Neutrophil (primary cell): ENCODE measurements around the gene ARHGEF40.

Source experiments
- H3K27ac ChIP-seq: fragments of 200-600 bp; sonication (generic); 2 replicates; pipeline ENCODE4 v1.5.1; 2016; ENCODE audit warnings: mild to moderate bottlenecking, moderate library complexity
- H3K27me3 ChIP-seq: fragments of 200-600 bp; sonication (generic); 2 replicates; pipeline ENCODE4 v1.6.0; 2016; ENCODE audit warnings: mild to moderate bottlenecking
- H3K36me3 ChIP-seq: fragments of 200-600 bp; sonication (generic); 2 replicates; pipeline ENCODE4 v1.5.1; 2017
- H3K4me1 ChIP-seq, 2 experiments: fragments of 200-600 bp in 1 of 2; sonication (generic) in 1 of 2; 1 replicate in 1 of 2; 2 replicates in 1 of 2; pipeline versions ENCODE4 v1.5.1 to v1.6.1; 2013 to 2016; ENCODE audit warnings: low read depth in 1 of 2, low read length in 1 of 2, mild to moderate bottlenecking in 1 of 2, moderate library complexity in 1 of 2; ENCODE audit not compliant: control insufficient read depth in 1 of 2, insufficient read depth in 1 of 2
- H3K4me3 ChIP-seq, 2 experiments: fragments of 200-600 bp in 1 of 2; sonication (generic) in 1 of 2; 1 replicate in 1 of 2; 2 replicates in 1 of 2; pipeline ENCODE4 v1.5.1; 2013 to 2016; ENCODE audit warnings: low read depth in 1 of 2, low read length in 1 of 2, mild to moderate bottlenecking in 1 of 2, moderate library complexity in 1 of 2
- H3K9me3 ChIP-seq: fragments of 200-600 bp; sonication (generic); 2 replicates; pipeline ENCODE4 v1.5.1; 2016
- TF ChIP-seq, protein P1 (sequence below): fragments of 200-600 bp; sonication (generic); IDR thresholded peaks from 2 replicates; pipeline ENCODE4 v1.5.1; 2016; ENCODE audit warnings: antibody characterized with exemption

ARHGEF40 gene

DNA sequence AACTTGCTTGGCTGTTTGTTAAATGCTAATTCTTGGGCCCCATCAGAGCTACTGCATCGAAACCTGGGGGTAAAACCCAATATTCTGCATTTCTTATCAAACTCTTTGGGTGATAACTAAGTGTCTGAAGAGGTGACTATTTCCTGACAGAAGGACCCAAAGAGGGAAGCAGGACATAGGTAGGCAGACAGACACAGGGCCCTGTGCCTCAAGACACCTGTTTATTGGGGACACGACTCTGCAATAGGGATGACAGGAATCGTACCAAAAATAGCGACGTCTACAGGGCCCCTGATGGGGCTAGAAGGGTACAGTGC lies 19.7 kb downstream of the ARHGEF40 start:
- no peaks in the 10 kb centered on the region for H3K9me3 ChIP-seq
- TF ChIP-seq, protein P1, sequence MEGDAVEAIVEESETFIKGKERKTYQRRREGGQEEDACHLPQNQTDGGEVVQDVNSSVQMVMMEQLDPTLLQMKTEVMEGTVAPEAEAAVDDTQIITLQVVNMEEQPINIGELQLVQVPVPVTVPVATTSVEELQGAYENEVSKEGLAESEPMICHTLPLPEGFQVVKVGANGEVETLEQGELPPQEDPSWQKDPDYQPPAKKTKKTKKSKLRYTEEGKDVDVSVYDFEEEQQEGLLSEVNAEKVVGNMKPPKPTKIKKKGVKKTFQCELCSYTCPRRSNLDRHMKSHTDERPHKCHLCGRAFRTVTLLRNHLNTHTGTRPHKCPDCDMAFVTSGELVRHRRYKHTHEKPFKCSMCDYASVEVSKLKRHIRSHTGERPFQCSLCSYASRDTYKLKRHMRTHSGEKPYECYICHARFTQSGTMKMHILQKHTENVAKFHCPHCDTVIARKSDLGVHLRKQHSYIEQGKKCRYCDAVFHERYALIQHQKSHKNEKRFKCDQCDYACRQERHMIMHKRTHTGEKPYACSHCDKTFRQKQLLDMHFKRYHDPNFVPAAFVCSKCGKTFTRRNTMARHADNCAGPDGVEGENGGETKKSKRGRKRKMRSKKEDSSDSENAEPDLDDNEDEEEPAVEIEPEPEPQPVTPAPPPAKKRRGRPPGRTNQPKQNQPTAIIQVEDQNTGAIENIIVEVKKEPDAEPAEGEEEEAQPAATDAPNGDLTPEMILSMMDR = no peak
- H3K27ac ChIP-seq = peak overlapping the region; percentile 97
- H3K36me3 ChIP-seq = peaks cover 40% of the 10 kb centered on the region
- H3K4me3 ChIP-seq = no peak overlapping the region
- peaks cover 40 to 54% of the 10 kb centered on the region in 2 experiments for H3K4me1 ChIP-seq
- peaks cover 7% of the 10 kb centered on the region for H3K27me3 ChIP-seq

DNA sequence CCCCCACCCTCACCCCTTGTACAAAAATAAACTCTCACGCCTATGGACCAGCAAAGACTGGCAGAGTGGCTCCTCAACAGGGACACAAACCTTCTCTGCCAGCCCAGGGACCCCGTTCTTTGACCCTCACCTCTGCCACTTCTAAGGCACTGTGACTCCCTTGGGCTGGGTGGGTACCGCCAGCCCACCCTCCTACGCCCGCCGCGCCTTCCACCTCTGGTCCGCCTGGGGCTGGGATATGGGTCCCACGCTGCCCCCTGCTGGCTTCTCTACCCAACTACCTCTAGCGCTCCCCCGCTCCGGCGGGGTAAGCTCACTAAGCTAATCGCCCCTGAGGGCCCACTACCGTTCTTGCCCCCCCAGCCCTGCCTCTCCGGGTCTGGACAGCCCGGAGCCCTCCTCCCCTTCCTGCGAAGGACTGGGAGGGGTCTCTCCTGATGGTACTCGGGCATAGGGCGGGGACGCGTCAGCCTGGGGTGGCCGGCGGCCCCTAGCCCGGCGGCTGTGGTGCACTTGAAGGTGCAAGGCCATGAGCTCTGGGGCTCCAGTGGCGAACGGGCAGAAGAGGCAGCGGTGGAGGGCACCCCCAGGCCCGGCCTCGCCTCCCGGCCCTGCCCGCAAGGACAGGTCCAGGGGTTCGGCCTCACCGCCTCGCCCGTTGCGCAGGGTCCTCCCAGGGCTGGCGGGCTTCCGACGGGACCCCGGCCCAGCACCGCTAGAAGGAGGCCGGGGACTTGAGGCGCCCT lies 20.3 kb downstream of the ARHGEF40 start:
- no peak overlapping the region for H3K4me3 ChIP-seq

GRCh38 chr14:21090940-21091663 lies 21.0 kb downstream of the ARHGEF40 start:
- H3K27ac ChIP-seq = peak overlapping the region; percentile 5
- TF ChIP-seq, protein P1 = no peak
- peaks cover 27 to 41% of the 10 kb centered on the region in 2 experiments for H3K4me1 ChIP-seq
- no peak overlapping the region for H3K4me3 ChIP-seq
- peaks cover 36% of the 10 kb centered on the region for H3K36me3 ChIP-seq
- no peaks in the 10 kb centered on the region for H3K9me3 ChIP-seq
- H3K27me3 ChIP-seq = peaks cover 11% of the 10 kb centered on the region

More for the DNA sequence above, 20.3 kb downstream of the ARHGEF40 start:
- H3K4me1 ChIP-seq = peaks cover 34 to 48% of the 10 kb centered on the region in 2 experiments
- peaks cover 39% of the 10 kb centered on the region for H3K36me3 ChIP-seq
- H3K27ac ChIP-seq = peak overlapping the region; percentile 97
- TF ChIP-seq, protein P1 = peak; percentile 75
- H3K27me3 ChIP-seq = peaks cover 7% of the 10 kb centered on the region
- no peaks in the 10 kb centered on the region for H3K9me3 ChIP-seq

- Histone ChIP-seq H3K9me3 (no peaks in the 10 kb centered on the region), H3K27me3 (peaks cover 19% of the 10 kb centered on the region), H3K4me1 (peaks cover 20 to 34% of the 10 kb centered on the region in 2 experiments), H3K4me3 (no peak overlapping the region), H3K27ac (peak overlapping the region; percentile 5), H3K36me3 (peaks cover 36% of the 10 kb centered on the region)
- TF ChIP-seq, protein P1 = no peak
Measured at GRCh38 chr14:21091821-21092272, 21.7 kb downstream of the ARHGEF40 start.

- TF ChIP-seq, protein P1 = peak; percentile 99
- Histone ChIP-seq H3K27ac (peak overlapping the region; percentile 21), H3K36me3 (peaks cover 36% of the 10 kb centered on the region), H3K27me3 (peaks cover 25% of the 10 kb centered on the region), H3K4me3 (no peak overlapping the region), H3K9me3 (no peaks in the 10 kb centered on the region), H3K4me1 (peaks cover 14 to 29% of the 10 kb centered on the region in 2 experiments)
Measured at GRCh38 chr14:21092273-21093011, 22.3 kb downstream of the ARHGEF40 start.
